ENCODE data around the gene HOXB8.

Gene HOXB8

GRCh38 chr17:48596000-48596734 is 18.9 kb downstream of the HOXB8 start:
- DNase-seq = peak; percentile 55

DNA sequence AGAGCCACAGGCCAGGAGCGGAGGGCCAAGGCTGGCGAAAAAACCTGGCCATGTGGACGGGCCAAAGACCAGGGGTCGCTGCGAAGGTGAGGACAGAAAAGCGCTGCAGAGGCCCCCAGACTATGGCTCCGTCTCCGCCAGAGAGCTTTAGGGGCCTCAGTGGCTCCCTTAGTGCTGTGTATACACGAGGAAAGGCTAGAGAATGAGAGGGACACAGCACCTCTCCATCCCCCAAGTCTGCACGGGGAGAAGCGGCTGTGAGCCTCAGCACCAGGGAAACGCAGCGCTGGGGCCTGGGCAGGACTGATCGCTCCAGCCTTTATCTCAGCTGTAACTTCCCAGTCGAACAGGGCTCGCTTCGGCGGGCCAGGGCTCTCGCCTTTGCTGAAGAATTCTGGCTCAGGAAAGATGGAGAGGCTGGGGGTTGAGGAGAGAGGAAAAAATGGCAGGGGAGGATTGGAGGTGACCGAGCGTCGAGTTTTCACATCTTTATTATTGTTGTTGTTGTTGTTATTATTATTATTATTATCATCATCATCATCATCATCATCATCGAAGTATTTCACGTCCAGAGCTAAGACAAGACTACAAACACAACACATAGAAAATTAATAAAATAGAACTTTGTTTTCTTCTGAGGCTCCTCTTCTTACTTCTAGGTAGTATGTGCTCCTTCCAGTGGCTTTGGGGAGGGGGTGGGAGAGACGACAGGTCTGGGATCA is 19.7 kb downstream of the HOXB8 start:
- DNase-seq = no peak

- DNase-seq = no peak
These were observed 20.4 kb downstream of the HOXB8 start for GRCh38 chr17:48594538-48595277.

- DNase-seq = peak; percentile 81
These were observed 21.1 kb downstream of the HOXB8 start for GRCh38 chr17:48593840-48594537.

- no peak for DNase-seq
These were observed 21.8 kb downstream of the HOXB8 start, which contains the start of gene HOXB5 for GRCh38 chr17:48593126-48593829. Gene HOXB5 (minus strand): TSS chr17:48593779. CDS start chr17:48593682, 97 bp downstream.

- DNase-seq = no peak
These were observed 22.5 kb downstream of the HOXB8 start for GRCh38 chr17:48592577-48592976.

DNA sequence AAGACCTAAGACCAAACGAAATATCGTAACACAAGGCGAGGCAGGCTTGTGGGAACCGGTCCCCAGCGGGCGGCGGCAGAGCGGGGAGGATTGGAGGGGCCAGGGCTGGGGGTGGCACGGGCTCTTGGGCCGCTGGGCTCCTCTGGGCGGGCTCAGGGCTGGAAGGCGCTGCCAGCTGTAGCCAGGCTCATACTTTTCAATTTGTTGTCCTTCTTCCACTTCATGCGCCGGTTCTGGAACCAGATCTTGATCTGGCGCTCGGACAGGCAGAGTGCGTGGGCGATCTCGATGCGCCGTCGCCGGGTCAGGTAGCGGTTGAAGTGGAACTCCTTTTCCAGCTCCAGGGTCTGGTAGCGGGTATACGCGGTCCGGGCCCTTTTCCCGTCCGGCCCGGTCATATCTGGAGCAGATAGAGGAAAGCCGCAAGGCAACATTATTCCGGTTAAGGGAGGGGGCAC is 23.0 kb downstream of the HOXB8 start:
- DNase-seq = no peak

GRCh38 chr17:48591255-48592056 is 23.6 kb downstream of the HOXB8 start:
- DNase-seq = no peak

- DNase-seq = no peak
These were observed 24.4 kb downstream of the HOXB8 start for GRCh38 chr17:48590607-48591161.

DNA sequence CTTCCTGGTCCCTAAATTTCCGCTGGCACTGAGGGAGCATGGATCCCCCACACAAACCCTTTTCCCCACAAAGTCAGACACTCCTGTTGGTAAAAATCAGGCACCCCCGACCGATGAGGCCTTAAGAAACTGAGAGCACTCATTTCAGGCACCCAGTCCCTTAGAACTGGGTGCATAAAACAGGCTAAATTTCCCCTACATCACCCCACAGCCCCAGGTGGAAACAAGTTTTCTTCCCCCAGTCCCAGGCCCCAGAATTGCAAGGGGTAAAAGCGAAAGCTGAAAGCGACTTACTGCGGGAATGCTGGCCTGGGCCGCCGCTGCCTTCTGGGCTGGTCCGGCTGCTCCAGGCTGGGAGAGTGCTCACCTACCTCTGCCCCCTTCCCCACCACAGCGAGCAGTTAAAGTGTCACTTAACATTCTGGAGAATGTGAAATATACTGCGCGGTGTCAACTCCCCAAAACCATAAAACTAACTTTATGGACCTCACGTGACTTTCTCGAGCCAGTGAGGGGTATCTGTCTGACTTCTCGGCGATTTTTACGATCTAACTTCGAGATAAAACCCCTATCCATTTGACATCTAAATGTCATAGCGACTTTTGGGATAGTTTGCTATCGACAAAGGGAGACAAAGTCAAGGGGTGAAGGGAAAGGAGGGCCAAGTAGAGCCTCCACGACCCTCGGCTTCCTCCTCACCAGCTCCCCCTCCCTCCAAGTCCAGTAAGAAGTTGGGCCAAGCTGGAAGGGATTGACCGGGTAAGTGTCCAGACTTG is 25.1 kb downstream of the HOXB8 start, which contains the start of gene HOXB3:
Gene HOXB3 (minus strand): TSS at position 411 of the 776 bp plus-strand sequence. CDS start 37,767 bp downstream, outside the sequence.
- no peak for DNase-seq

DNA sequence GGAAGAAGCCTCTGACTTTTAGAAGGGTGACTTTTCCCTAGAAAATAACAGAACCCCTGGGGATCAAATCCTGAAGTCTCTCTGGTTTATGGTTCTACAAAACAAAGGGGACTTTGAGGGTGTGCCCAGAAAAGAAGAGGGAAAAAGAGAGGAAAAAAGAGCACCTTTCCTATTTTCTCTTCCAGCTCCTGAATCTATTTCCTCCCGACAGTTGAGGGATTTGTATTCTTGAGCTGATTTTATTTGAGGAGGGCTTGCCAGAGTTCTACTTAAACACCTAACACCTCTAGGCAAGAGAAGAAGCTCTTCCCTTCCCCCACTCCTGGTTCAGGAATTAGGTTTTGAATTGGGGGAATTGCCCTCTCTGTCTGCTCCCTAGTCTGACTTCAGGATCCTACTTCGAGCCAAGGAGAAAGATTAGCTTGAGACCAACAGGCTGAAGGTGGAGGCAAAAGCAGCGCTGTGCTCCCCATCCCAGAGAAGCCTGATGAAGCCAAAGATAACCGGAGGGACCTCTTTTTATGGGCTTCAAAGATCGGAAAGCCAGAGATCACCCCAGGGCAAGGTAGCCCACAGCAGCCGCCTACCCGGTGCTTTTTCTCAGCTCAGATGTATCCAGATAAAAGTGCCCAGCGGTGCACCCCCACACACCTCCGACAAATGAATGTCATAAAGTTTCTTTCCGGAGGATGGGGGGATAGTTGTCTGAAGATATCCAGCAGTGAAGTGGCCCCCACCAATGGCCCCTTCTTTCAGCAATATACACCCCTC is 25.8 kb downstream of the HOXB8 start:
- DNase-seq = no peak

- DNase-seq = no peak
These were observed 26.6 kb downstream of the HOXB8 start for GRCh38 chr17:48588528-48588927.

DNA sequence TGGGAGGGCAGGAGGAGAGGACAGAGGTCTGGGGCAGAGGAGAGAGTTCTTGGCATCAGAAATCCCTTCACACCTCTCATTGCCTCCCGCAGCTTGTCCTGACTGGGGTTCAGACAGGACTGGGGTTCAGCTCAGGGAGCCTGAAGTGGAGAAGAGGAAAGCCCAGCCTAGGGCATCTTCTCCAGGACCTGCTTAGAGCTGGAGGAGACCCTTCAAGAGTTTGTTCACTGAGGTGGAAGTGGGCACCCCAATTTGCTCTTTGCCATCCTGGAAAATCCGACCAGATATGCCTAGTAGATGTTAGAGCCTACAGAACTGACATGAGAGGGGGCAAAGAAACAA is 27.0 kb downstream of the HOXB8 start:
- DNase-seq = no peak

DNA sequence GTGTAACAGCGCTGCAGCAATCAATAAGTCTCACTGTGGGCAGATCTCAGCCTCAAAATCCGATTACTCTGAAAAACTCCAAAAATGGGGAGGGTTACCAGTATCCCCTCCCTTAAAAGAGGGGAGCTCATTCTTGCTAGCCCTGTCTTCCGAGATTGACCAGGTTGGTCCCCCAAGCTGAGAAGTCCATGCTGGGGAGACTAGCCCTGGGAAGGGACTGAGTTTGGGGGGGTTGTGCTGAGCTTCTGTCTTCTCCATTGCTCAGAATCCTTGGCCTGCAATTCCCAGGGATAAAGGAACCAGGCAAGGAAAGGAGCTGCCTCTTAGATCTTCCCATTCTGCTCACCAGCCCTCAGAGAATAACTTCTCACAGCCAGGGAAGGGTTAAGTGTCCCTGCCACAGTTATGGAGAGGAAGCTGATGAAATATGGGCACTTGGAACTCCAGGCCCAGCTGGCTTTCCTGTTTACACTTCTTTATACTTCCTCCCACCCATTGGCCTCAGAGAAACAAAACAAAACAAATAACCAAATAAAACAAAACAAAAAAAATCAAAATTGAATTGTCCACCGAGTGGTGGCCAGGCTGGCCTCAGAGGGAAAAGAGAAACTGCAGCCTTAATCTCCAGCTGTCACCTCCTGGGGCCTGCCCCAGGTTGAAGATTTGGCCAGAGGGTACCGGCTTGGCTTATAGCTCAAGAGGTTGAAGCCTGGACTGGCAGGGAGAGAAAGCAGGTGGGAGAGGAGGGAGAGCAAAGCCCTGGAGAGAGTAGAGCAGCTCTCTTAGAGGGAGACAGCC is 27.6 kb downstream of the HOXB8 start:
- no peak for DNase-seq

DNA sequence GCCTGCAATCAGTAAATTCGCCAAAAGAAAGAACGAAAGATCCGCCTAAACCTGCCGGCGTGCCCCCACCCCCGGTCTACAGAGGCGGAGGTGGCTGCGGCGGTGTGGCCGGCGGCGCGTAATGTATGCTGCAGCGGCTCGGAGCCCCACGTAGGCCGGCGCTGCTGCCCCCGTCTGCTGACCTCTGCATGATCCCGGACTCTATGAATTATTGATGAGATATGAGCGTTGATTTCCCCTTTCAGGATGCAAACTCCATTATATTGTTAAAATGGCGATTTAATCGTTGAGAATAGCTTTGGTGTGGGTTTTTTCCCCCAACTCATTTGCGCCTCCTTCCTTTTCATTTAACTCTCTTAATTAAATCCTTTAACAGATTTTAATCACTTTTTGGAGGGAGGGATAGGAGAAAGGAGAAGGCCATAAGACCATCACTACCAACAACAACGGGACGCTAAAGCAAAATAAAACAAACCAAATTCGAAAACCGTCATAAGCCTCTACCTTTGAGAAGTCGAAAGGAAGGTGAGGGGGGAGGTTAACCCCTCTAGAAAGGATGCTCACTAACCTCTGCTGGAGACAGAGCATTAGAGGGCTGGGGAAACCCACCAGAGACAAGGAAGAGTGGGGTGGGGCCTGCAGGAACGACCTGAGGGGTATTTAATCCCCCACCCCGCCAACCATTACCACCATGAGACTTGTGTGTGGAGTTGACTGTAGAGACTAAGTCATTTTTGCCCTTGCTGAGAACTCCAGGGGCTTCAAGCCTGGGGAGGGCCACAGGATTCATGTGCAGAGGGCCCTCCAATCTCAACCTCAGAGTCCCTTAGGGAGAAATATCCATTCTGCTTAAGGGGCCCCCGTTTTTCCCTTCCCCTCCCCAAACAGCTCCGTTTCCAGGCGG is 28.5 kb downstream of the HOXB8 start:
- no peak for DNase-seq

DNA sequence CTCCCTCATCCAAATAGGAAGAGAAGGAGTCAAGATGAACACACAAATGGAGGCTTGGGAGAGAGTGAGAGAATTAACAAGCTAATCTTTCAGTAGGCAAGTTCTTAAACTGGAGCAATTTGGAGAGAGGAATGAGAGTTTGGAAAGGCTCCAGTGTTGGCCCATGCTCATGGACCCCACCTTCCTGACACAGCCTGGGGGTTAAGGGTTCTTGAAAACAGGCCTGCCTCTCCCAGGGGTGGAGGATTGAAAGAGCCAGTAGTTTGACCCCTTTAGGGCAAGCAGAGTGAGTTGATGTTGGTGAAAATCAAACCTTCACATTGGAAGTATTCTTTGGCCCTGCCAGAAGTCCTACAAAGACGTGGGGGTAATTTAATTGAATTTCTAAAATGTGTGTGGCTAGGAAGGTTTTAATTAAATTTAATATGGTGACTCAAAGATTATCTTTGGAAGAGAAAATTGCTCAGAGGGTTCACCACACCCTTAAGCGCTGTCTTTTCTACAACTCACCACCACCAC is 30.8 kb downstream of the HOXB8 start:
- no peak for DNase-seq

GRCh38 chr17:48583708-48584222 is 31.3 kb downstream of the HOXB8 start:
- no peak for DNase-seq
